Stimulated activated CD4-positive, alpha-beta T cell treated with anti-CD3 and anti-CD28 coated beads, Interleukin-2, amount 100 ng/mL, for 4 hours (primary cell): Measurements from ENCODE around the gene PCSK6.

Experiments
- DNase-seq: peaks from one replicate; pipeline ENCODE4 v3.0.0-alpha.2; 2020; ENCODE audit warnings: low read depth

PCSK6 gene

DNA sequence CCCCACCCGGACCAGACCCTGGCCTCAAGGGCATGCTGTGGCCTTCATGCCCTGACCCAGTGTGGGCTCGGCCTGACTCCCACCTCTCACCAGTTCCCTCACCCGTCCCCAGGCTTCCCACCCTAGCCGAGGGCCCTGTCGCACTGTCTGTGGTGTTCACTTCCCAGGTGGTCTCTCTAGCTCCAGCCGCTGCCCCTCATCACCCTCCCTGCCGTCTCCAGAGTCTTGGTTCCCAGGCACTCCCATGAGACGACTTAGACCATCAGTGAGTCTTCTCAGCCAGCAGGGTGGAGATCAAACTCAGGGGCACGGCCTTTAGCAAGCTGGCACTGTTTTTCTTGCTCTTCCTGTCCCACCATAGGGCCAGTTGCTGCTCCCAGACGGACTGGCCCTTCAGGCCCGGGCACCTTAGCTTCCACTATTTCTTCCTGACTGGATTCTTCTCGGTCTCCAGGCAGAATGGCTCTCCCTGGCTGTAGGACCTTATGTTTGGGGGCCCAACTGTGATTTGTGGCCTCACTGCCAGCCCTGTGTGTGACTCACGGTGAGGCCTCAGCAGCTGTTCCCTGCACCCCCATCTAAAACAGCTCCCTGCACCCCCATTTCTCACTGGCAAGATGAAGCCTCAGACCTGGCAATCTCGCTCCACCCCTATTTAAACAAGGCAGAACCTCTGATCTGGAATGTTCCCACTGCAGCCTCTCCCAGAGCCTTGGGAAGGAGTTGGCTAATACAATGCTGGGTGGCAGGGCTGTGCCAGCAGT is 9.4 kb upstream of the PCSK6 start:
- DNase-seq = no peak

- DNase-seq = no peak
Measured at GRCh38 chr15:101498076-101498716, 8.7 kb upstream of the PCSK6 start.

DNA sequence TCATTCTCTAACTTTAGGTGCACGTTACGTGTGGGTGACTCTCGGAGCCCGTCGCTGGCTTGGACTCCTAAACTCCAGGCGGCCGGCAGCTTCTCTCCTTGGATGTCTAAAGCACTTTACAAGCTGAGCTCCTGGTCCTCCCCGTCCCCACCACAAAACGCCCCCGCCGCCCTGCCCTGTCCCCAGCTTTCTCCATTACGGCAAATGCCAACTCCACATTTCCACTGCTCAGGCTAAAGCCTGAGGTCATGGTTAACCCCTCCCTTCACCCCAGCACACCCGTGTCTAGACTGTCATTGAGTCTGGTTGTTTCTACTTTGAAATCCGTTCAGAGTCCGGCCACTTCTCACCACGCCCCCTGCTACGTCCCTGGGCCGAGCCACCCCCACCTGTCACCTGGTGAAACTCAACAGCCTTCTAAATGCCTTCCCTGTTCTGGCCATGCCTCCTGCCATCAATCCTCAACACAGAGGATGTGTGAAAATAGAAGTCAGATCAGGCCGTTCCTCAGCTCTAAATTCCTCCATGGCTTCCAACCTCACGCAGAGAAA is 8.1 kb upstream of the PCSK6 start:
- DNase-seq = no peak

GRCh38 chr15:101497017-101497416 is 7.5 kb upstream of the PCSK6 start:
- no peak for DNase-seq

GRCh38 chr15:101496198-101496986 is 6.9 kb upstream of the PCSK6 start:
- DNase-seq = no peak

GRCh38 chr15:101495334-101496197 is 6.1 kb upstream of the PCSK6 start:
- no peak for DNase-seq

GRCh38 chr15:101494251-101494796 is 4.8 kb upstream of the PCSK6 start:
- DNase-seq = no peak

DNA sequence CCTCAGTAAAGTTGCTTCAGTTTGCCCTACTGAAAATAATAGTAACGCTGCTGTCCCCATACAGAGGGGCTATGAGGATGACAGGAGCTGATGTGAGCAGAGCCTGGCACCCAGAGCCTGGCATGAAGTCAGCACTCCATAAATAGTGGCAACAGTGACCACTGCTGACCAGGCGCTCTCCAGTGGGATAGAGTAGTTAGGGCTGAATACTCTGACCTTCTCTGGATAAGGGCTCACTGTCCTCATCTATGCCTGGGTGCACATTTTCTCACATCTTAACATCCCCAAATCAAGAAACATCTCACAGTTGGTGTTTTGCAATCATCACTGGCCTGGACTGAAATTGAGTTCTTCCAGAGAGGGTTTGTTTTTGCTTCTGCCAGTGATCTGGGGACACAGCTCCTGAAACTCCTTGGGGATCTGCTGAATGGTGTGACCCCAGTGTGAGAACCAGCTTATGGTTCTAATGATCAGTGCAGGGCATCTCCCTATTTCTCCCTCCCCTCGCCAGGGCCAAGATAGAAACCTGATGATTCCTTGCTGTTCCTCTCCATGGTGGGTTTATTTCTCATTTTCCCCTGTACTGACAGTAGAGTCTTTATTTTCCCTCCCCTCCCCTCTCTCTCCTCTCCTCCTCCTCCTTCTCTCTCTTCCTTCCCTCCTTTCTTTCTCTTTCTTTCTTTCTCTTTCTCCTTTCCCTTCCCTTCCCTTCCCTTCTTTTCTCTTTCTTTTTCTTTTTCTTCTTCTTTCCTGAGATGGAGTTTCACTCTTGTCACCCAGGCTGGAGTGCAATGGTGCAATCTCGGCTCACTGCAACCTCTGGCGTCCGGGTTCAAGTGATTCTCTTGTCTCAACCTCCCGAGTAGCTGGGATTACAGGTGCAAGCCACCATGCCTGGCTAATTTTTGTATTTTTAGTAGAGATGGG is 3.5 kb upstream of the PCSK6 start:
- DNase-seq = no peak

DNA sequence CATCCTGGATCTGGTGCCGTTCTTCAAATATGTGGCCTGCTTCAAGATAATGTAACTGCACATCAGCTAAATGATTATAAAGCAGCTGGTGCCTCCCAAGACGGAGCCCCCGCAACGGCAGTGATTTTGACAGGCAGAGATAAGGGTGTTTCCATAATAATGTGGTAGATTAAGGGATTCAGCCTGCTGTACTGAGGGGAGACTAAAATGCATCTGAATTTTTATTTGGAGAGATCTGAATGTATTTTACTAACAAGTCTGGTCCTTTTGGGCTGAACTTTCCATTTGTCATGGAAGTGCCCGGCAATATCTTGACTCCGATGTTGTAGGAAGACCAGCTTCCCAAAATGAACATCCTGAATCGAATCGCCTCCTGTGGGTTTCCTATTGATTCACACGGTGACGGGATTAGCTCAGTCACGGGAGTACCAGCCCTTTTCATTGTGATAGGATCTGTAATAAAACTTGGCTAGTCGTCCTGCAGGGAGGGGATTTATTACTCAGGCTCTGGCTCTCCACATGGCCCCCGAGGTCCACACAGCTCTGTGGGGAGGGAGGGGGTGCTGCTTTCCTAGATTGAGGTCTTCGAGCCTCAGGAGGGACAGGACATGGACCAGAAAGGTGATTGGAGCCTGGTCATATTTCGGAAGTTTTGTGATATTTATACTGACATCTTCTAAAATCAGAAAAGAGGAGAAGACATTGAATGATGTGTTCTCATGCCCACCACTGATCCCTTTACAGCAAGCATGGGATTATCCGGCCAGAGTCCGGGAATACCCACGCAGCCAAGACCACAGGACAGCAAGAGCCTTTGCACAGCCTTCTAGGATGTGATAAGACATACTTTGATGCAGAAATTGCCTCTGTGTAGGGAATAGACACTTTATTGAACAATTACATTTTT is 2.5 kb upstream of the PCSK6 start:
- no peak for DNase-seq

DNA sequence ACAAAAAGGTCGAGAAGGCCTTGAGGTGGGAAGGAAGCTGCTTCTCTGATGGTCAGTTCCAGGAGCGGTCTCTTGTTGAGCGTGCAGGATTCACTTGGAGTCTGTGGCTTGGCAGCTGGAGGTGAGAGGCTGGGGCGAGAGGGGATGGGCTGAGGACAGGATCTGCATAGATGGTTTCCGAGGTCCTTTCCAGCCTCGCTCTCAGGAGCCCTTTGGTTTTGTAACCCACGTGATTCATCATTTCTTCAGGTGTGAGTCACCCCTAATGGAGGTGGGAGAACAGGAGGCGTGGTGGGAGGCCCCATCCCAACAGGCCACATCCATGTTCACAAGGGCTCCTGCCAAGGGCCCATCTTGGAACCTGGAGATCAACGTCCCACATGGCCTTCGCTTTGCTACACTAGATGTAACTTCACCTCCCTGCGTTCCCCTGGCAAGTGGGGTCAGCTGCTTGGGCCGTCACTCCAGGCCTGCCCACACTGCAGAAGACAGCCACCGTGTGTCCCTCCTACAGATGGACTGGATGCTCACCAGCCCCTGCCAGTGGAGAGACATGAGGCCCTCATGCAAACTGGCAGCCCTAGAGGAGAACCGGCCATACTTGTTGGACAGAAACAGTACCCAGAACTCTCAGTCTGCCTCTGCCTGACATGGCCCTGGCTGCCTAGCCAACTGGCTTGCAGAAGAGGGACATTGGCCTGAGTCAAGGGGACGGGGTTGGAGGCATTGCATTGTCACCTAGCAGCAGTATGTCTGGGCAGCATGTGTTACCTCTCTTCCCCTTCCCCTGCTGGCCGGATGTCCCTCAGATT is 1.6 kb upstream of the PCSK6 start:
- DNase-seq = no peak

DNA sequence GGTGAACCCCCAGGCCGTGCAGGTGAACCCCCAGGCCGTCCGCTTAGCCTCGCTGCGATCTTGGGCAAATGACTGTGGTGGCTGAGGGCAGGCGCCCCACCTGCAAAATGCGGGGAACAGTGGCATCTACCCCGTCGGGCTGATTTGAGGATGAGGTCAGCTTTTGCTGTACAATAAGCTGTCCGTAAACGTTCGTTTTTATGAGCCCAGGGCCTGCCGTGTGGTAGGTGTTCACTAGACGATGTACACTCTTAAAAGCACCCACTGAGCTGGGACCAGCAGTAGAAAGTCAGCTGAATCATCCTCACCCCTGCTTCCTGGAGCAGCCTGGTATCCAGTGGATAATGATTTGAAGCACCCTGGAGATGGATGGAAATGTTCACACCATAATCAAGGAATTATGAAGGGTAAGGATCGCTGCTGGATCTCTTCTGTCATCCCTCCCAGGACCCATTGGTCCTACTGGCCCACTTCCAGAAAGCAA is 943 bp upstream of the PCSK6 start:
- DNase-seq = no peak

DNA sequence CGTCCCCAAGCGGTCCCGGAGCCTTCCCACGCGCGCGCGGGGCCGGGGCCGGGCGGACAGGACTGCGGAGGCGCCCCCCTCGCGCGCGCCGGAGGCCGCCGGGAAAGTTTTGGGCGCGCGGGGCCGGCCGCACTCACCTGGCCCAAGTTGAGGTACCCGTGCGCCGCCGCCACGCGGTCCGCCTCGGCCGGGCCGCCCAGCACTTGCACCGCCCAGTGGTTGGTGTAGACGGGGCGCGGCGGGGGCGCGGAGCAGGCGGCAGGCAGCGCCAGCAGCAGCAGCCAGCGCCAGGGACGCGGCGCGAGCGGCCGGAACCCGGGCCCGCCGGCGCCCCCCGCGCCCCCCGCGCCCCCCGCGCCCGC is 289 bp downstream of the PCSK6 start:
- no peak for DNase-seq

DNA sequence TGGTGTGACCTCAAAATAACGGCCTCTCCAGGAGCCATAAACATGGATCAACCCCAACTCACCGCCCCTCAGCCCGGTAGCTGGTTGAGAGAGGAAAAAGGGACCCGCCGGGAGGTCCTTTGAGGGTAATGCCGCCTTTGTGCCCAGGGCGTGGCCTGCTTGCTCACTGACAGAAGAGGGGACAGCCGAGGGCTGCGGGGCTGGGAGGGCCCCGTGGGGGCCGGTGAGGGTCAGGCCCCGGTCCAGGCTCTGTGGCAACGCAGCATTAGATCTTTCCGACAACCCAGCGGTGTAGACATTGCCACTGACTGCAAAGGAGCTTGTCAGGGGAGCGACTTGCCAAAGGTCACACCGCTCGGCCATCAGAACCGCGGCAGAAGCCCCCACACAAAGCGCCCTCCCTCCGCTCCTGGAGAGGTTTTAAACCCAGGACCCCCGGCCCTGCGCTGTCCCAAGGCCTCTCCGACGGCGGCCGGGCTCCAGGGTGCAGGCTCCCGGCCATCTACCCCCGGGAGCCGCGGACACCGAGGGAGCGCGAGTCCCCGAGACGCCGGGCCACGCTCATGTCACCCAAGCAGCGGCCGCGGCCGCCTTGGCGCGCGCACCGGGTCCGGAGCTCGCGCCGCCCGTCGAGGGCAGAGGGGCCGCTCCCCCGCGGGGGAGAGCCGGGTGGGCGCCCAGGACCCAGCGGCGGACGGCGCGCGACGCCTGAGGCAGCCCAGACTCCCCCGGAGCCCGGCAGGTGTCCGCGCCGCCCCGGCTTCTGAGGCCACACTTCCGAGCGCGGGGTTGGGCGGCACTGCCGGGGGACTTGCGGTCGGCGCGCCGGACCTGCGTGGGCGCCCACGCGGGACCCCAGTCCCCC is 975 bp downstream of the PCSK6 start:
- no peak for DNase-seq

DNA sequence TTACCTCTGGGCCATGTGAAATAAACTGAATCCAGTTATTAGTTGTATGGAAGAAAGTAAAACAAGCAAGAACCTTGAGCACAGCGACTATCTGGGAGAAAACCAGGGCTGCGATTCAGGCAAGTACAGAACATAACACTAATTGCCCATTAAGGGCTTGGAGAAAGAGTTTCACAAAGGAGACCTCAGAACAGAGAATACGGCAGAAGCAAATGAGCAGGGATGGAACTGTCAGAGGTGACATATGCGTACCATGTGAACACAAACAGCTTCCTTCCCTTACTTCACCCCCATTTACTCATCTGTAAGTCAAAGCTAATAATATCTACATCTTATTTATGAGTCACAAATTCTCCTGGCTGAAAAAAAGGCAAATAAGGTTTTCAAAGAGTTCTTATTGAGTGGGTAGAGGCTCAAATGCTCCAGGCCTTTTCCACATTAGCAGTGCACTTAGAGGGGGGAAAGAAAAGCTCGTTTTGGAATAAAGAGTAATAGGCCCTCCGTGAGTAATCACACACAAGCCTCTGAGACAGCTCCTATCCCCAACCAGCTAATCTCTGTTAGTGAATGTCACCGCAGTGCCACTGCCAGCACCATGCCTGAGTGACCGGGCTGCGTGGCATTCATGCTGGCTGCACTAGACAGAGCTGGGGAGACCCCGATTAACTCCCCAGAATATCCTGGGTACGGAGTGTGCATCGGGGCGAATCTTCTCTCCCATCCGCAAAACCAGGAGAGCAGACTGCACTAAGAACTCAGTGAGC is 2.6 kb downstream of the PCSK6 start:
- no peak for DNase-seq

GRCh38 chr15:101483462-101483861 is 6.0 kb downstream of the PCSK6 start:
- DNase-seq = no peak

DNA sequence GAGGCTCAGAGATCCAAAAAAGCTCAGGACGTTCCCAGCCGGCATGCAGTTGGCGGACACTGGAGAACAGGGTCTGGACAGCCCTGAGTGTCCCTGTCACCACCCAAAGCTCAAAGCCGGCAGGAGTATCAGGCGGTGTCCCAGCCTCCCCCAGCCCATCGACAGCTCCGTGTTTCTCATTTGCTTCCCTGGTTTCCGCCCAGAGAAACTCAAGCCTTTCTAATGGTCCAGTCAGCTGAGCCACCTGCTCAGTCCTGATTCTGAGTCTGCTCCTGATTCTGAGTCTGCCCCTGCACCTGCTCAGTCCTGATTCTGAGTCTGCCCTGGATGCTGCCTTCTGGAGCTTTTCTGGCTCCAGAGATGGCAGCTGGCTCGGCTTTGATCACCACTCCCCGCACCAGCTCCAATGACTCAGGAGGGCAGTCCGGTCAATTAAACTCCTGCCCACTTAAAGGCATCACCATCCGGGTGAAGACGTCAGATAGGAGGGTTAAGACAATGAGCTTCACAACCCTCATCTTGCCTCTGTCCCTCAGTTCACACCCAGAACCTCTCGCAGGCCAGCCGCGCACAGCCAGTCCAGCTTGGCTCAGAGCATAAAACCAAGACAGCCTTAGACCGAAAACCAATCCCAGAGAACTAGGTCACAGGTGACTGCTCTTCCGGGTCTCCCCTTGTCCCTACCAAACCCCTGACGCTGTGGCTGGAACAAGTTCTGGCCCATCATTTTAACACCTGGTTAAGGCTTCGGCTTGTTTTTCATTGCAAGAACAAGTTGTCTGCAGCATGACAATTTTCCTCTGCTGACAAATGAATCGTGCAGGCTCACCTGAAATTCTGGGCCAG is 6.8 kb downstream of the PCSK6 start:
- no peak for DNase-seq
